Activated T-helper 2 cell treated with anti-CD3 and anti-CD28 coated beads, Interferon-gamma antibody, Interleukin-2, Interleukin-4, amounts not matched to agents 10 μg/mL and 5 μg/mL and 100 μg/mL, durations not matched to agents 14 hours and 24 hours and 36 hours (primary cell): Measurements from ENCODE around the gene ADGRG1. TPM values are rescaled to one million over a fixed set of nuclear protein-coding genes. Genes with fewer than 3 reads are reported as not detected.

Experiments
- DNase-seq: peaks from one replicate; pipeline ENCODE4 v3.0.0; 2021; ENCODE audit warnings: low spot score
- H3K27ac Mint-ChIP-seq: one replicate; pipeline ENCODE4 v1.8.0; 2021; ENCODE audit warnings: mixed read lengths
- H3K27me3 Mint-ChIP-seq: one replicate; pipeline ENCODE4 v1.8.0; 2021; ENCODE audit warnings: low read depth, mixed read lengths
- H3K36me3 Mint-ChIP-seq: one replicate; pipeline ENCODE4 v1.8.0; 2021; ENCODE audit warnings: low read depth, mixed read lengths
- H3K4me1 Mint-ChIP-seq: one replicate; pipeline ENCODE4 v1.8.0; 2021; ENCODE audit warnings: low read depth, mixed read lengths
- H3K4me3 Mint-ChIP-seq: one replicate; pipeline ENCODE4 v1.8.0; 2021; ENCODE audit warnings: low read depth, mild to moderate bottlenecking, moderate library complexity, mixed read lengths
- H3K9me3 Mint-ChIP-seq: one replicate; pipeline ENCODE4 v1.8.0; 2021; ENCODE audit warnings: mixed read lengths
- intact Hi-C: fragments of 100-400 bp; cut with micrococcal nuclease; formaldehyde crosslinking; loops from one replicate; pipeline ENCODE4 v1.15.1; 2023
- total RNA-seq: library from RNA; stranded (reverse); gene quantifications from 2 replicates; pipeline ENCODE4 v1.2.3, GENCODE V29; 2022

Gene ADGRG1
- 1.8 and 1.9 TPM in 2 replicates for total RNA-seq

- peak within 1 kb of the TSS; percentile 68 for H3K27ac Mint-ChIP-seq
- intact Hi-C loops: loop anchor here (1.0 to 5.0 kb wide), 2 partner anchors 26 to 36 kb away; no protein-coding TSS in a partner anchor
These were observed at the start of gene ADGRG1 for GRCh38 chr16:57628008-57628781. Gene ADGRG1, plus strand, starts transcription at chr16:57628630. Its CDS starts 21,658 bp downstream, at chr16:57650288.

GRCh38 chr16:57579361-57579665, 49.1 kb upstream of the ADGRG1 start:
- Mint-ChIP-seq H3K4me3 (no peak overlapping the region), H3K27me3 (peaks cover 5% of the 10 kb centered on the region)

More at GRCh38 chr16:57628008-57628781, at the start of gene ADGRG1:
- H3K27me3 Mint-ChIP-seq: peaks cover 30% of the 10 kb centered on the region
- peak; percentile 24 for DNase-seq
- no peaks in the 10 kb centered on the region for H3K36me3 Mint-ChIP-seq
- H3K4me1 Mint-ChIP-seq: peaks cover 12% of the 10 kb centered on the region
- H3K9me3 Mint-ChIP-seq: no peaks in the 10 kb centered on the region
- peak within 1 kb of the TSS; percentile 62 for H3K4me3 Mint-ChIP-seq

GRCh38 chr16:57585051-57585687, 43.3 kb upstream of the ADGRG1 start:
- Mint-ChIP-seq H3K36me3 (no peaks in the 10 kb centered on the region), H3K4me3 (no peak overlapping the region), H3K27me3 (peaks cover 7% of the 10 kb centered on the region), H3K4me1 (peaks cover 26% of the 10 kb centered on the region), H3K27ac (peak overlapping the region; percentile 50), H3K9me3 (no peaks in the 10 kb centered on the region)
- intact Hi-C loops: no loop called here
- no peak for DNase-seq

More at GRCh38 chr16:57579361-57579665, 49.1 kb upstream of the ADGRG1 start:
- peaks cover 45% of the 10 kb centered on the region for H3K4me1 Mint-ChIP-seq
- DNase-seq: no peak
- H3K36me3 Mint-ChIP-seq: no peaks in the 10 kb centered on the region
- H3K27ac Mint-ChIP-seq: peak overlapping the region; percentile 93
- intact Hi-C loops: loop anchor here (10.0 kb wide), 1 partner anchor 315 kb away; no protein-coding TSS in a partner anchor
- no peaks in the 10 kb centered on the region for H3K9me3 Mint-ChIP-seq

- no peaks in the 10 kb centered on the region for H3K9me3 Mint-ChIP-seq
- intact Hi-C loops: no loop called here
- no peak for DNase-seq
- no peaks in the 10 kb centered on the region for H3K36me3 Mint-ChIP-seq
- peaks cover 52% of the 10 kb centered on the region for H3K4me1 Mint-ChIP-seq
- no peak overlapping the region for H3K4me3 Mint-ChIP-seq
- peaks cover 3% of the 10 kb centered on the region for H3K27me3 Mint-ChIP-seq
- no peak overlapping the region for H3K27ac Mint-ChIP-seq
These were observed 39.6 kb upstream of the ADGRG1 start for GRCh38 chr16:57588831-57589230.

- H3K27me3 Mint-ChIP-seq: peaks cover 1% of the 10 kb centered on the region
- H3K4me1 Mint-ChIP-seq: peaks cover 49% of the 10 kb centered on the region
- H3K27ac Mint-ChIP-seq: no peak overlapping the region
- DNase-seq: no peak
- no peaks in the 10 kb centered on the region for H3K36me3 Mint-ChIP-seq
- intact Hi-C loops: no loop called here
- H3K4me3 Mint-ChIP-seq: no peak overlapping the region
- no peaks in the 10 kb centered on the region for H3K9me3 Mint-ChIP-seq
These were observed 39.1 kb upstream of the ADGRG1 start for GRCh38 chr16:57589374-57589773.

GRCh38 chr16:57590654-57591085, 37.8 kb upstream of the ADGRG1 start:
- Mint-ChIP-seq H3K4me1 (peaks cover 42% of the 10 kb centered on the region), H3K36me3 (peaks cover 3% of the 10 kb centered on the region), H3K9me3 (peaks cover 3% of the 10 kb centered on the region), H3K27ac (peak overlapping the region; percentile 90), H3K27me3 (no peaks in the 10 kb centered on the region), H3K4me3 (no peak overlapping the region)
- no peak for DNase-seq
- intact Hi-C loops: loop anchor here (1.0 to 5.0 kb wide), 6 partner anchors 12 to 145 kb away; partner anchors contain the start of genes ADGRG1 and KATNB1

- DNase-seq: peak; percentile 58
- H3K4me3 Mint-ChIP-seq: peak overlapping the region; percentile 32
- peak overlapping the region; percentile 90 for H3K27ac Mint-ChIP-seq
- intact Hi-C loops: loop anchor here (1.0 to 5.0 kb wide), 6 partner anchors 11 to 144 kb away; partner anchors contain the start of genes ADGRG1 and KATNB1
- H3K9me3 Mint-ChIP-seq: peaks cover 5% of the 10 kb centered on the region
- H3K36me3 Mint-ChIP-seq: peaks cover 4% of the 10 kb centered on the region
- peaks cover 42% of the 10 kb centered on the region for H3K4me1 Mint-ChIP-seq
- no peaks in the 10 kb centered on the region for H3K27me3 Mint-ChIP-seq
These were observed 37.2 kb upstream of the ADGRG1 start for GRCh38 chr16:57591086-57591869.

GRCh38 chr16:57591870-57592485, 36.5 kb upstream of the ADGRG1 start:
- Mint-ChIP-seq H3K27ac (peak overlapping the region; percentile 90), H3K27me3 (no peaks in the 10 kb centered on the region), H3K9me3 (peaks cover 5% of the 10 kb centered on the region), H3K4me3 (peak overlapping the region; percentile 32), H3K4me1 (peaks cover 46% of the 10 kb centered on the region), H3K36me3 (peaks cover 4% of the 10 kb centered on the region)
- intact Hi-C loops: loop anchor here (1.0 to 5.0 kb wide), 6 partner anchors 10 to 143 kb away; partner anchors contain the start of genes ADGRG1 and KATNB1
- no peak for DNase-seq

- Mint-ChIP-seq H3K4me1 (peaks cover 44% of the 10 kb centered on the region), H3K36me3 (peaks cover 6% of the 10 kb centered on the region), H3K27me3 (peaks cover 1% of the 10 kb centered on the region), H3K9me3 (peaks cover 9% of the 10 kb centered on the region), H3K27ac (peak overlapping the region; percentile 90), H3K4me3 (no peak overlapping the region)
- DNase-seq: peak; percentile 73
- intact Hi-C loops: loop anchor here (5.0 kb wide), 1 partner anchor 35 kb away; the partner anchor contains the start of gene ADGRG1
These were observed 35.8 kb upstream of the ADGRG1 start for GRCh38 chr16:57592591-57593003.

GRCh38 chr16:57593021-57593420, 35.4 kb upstream of the ADGRG1 start:
- Mint-ChIP-seq H3K4me3 (no peak overlapping the region), H3K9me3 (peaks cover 11% of the 10 kb centered on the region), H3K27ac (peak overlapping the region; percentile 90), H3K36me3 (peaks cover 6% of the 10 kb centered on the region), H3K4me1 (peaks cover 45% of the 10 kb centered on the region), H3K27me3 (peaks cover 1% of the 10 kb centered on the region)
- DNase-seq: no peak
- intact Hi-C loops: loop anchor here (5.0 kb wide), 1 partner anchor 34 kb away; the partner anchor contains the start of gene ADGRG1

- Mint-ChIP-seq H3K9me3 (peaks cover 19% of the 10 kb centered on the region), H3K4me1 (peaks cover 42% of the 10 kb centered on the region), H3K4me3 (no peak overlapping the region), H3K36me3 (peaks cover 6% of the 10 kb centered on the region), H3K27ac (no peak overlapping the region), H3K27me3 (peaks cover 1% of the 10 kb centered on the region)
- DNase-seq: no peak
- intact Hi-C loops: loop anchor here (5.0 kb wide), 1 partner anchor 33 kb away; the partner anchor contains the start of gene ADGRG1
These were observed 34.4 kb upstream of the ADGRG1 start for GRCh38 chr16:57593990-57594389.
